ENCODE measurements around the gene DYSF.

DNA sequence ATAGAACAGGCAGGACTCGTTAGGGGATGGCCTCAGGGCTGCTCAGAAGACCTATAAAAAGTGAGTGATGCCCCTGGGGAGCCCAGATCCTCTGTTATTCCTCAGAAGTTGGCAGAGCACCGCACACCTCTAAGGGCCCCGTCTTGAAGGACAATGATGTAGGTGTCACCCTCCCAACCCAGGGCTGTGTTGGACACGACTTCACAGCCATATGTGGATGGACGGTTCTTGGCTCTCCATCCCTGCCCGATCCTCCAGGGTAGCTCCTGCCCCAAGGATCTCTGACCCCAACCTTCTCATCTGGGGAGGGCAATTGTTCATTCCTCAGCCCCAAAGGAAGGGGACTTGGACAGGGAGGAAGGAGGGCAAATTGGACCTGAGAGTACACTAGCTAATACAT lies 246.1 kb downstream of the DYSF start:
- TF ChIP-seq CTCF (IDR thresholded peaks at IDR 0.05): no peak
- TF ChIP-seq POLR2A (IDR thresholded peaks at IDR 0.05): no peak
